Psoas muscle (tissue), 8 donors: Measurements from ENCODE around the gene PLXNC1. TPM values are rescaled to one million over a fixed set of nuclear protein-coding genes. Genes with fewer than 3 reads are reported as not detected.

Experiments used
- ATAC-seq, 4 donors: fragments of 200-7000 bp; cut with Tn5 transposase; one replicate each; pipeline ENCODE4 v1.9.1; 2020; ENCODE audit warnings: moderate library complexity in 3 of 4, mild to moderate bottlenecking in 2 of 4
- DNase-seq, 2 donors: peaks; one replicate each; pipeline ENCODE4 v3.0.0-alpha.2; 2020
- H3K27ac ChIP-seq: fragments of 200-600 bp; one replicate; pipeline ENCODE4 v1.8.0; 2022
- H3K27me3 ChIP-seq, 3 donors: fragments of 200-600 bp in 1 of 3; one replicate each; pipeline versions ENCODE4 v1.6.1 to v1.8.0; 2013 to 2022; ENCODE audit warnings: low read length in 2 of 3, mild to moderate bottlenecking in 2 of 3, moderate library complexity in 1 of 3; ENCODE audit not compliant: insufficient read depth in 3 of 3
- H3K36me3 ChIP-seq, 2 donors: fragments of 200-600 bp in 1 of 2; one replicate each; pipeline versions ENCODE4 v1.6.1 to v1.8.0; 2013 to 2022; ENCODE audit warnings: low read depth in 1 of 2, mild to moderate bottlenecking in 1 of 2, moderate library complexity in 1 of 2; ENCODE audit not compliant: insufficient read depth in 1 of 2
- H3K4me1 ChIP-seq: fragments of 200-600 bp; one replicate; pipeline ENCODE4 v1.8.0; 2022
- H3K4me3 ChIP-seq: fragments of 200-600 bp; one replicate; pipeline ENCODE4 v1.8.0; 2022; ENCODE audit warnings: mild to moderate bottlenecking
- H3K9me3 ChIP-seq: fragments of 200-600 bp; one replicate; pipeline ENCODE4 v1.8.0; 2022
- WGBS, 3 donors: extraction: QIAGEN DNeasy Blood & Tissue Kit; methylation state at CpG; one replicate each; pipeline versions ENCODE4 v1.1.6 to v1.1.7; 2013; 5-methylcytosine and 5-hydroxymethylcytosine counted together
- intact Hi-C, 2 donors: fragments of 100-400 bp; cut with DNase I; formaldehyde crosslinking; loops; one replicate each; pipeline versions ENCODE4 v1.11.0 to v1.14.2; 2022
- polyA plus RNA-seq, 3 donors: library from polyadenylated mRNA; stranded (reverse); fragments of 200-250 nt; gene quantifications; one replicate each; pipeline ENCODE4 v1.2.3, GENCODE V29; 2013
- total RNA-seq, 4 donors: library from RNA; stranded (reverse); fragmentation: NEBNext Ultra II Directional in 2 of 4; extraction: Animal tissue kit (Norgen Biotek cat#: 25700) in 2 of 4; gene quantifications; one replicate each; pipeline versions ENCODE4 v1.2.1 to v1.2.4, GENCODE V29; 2021 to 2023
- TF ChIP-seq, protein P1 (sequence below): fragments of 200-600 bp; IDR thresholded peaks from one replicate; pipeline ENCODE4 v1.8.0; 2022; ENCODE audit warnings: antibody characterized with exemption
- donor health status: healthy with polysubstance abuse.
- donor health status: DM: no; HTN: no; CAD: no; lungs with moderate emphysema.
- donor health status: Bipolar disorder and iron deficiency.
- donor health status: healthy.
- donor health status: DM: yes; HTN: yes; CAD: no.
- donor health status: DM: no; HTN: no; CAD: no.
- donor health status: DM: no; HTN: no; CAD: no.
- donor health status: DM: yes; HTN: yes; CAD: no.

Gene PLXNC1
- total and polyA plus RNA-seq, 7 donors, result 0.18 to 4.0 (median 0.52) TPM

DNA sequence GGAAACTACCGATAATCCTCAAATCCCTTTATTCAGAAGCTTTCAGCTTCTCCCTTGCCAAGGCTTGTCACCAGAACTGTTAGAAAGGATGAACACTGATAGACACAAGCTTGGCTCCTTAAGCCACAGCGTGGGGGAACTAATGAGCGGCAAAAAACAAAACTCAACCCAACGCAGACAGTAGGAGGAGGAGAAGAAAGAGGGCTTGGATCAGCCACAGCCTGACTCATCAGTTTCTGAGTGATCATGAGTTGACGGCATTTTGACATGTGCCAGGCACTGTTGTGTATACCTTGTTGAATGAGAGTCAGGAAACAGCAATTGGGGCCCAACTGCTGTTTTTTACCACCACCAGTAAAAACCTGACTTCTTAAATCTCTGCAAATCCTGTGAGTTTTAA, 23.7 kb downstream of the PLXNC1 start:
- no peak overlapping the region for H3K27ac ChIP-seq
- H3K4me1 ChIP-seq, result no peaks in the 10 kb centered on the region
- DNase-seq (no peak), ATAC-seq (no peak)
- TF ChIP-seq, protein P1, sequence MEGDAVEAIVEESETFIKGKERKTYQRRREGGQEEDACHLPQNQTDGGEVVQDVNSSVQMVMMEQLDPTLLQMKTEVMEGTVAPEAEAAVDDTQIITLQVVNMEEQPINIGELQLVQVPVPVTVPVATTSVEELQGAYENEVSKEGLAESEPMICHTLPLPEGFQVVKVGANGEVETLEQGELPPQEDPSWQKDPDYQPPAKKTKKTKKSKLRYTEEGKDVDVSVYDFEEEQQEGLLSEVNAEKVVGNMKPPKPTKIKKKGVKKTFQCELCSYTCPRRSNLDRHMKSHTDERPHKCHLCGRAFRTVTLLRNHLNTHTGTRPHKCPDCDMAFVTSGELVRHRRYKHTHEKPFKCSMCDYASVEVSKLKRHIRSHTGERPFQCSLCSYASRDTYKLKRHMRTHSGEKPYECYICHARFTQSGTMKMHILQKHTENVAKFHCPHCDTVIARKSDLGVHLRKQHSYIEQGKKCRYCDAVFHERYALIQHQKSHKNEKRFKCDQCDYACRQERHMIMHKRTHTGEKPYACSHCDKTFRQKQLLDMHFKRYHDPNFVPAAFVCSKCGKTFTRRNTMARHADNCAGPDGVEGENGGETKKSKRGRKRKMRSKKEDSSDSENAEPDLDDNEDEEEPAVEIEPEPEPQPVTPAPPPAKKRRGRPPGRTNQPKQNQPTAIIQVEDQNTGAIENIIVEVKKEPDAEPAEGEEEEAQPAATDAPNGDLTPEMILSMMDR, result no peak
- no peak overlapping the region for H3K4me3 ChIP-seq
- H3K9me3 ChIP-seq, result no peaks in the 10 kb centered on the region
- intact Hi-C loops, result no loop called here
- WGBS, 3 donors, result 71 to 80% (median 72%) methylated on average over 5 of the region's 5 CpGs
- no peaks in the 10 kb centered on the region for H3K36me3 ChIP-seq
- H3K27me3 ChIP-seq, result no peaks in the 10 kb centered on the region

DNA sequence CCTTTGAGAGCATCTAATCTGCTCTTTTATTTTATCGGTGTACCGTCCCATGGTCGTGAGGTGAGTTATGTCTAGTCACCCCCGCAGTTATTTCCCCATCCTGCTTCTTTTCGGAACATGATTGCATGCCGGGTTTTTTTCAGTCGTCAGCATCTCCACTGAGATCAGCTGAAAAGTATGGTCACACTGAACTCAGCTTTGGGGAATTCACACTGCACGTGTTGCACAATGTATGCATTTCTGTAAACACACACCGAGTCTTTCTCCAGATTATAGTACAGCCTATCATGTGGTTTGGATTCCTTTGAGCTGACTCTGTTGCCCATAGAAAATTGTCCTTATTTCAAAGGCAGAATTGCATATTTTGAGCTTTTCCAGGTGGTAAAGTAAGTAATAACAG, 24.6 kb downstream of the PLXNC1 start:
- Histone ChIP-seq H3K4me1 (no peaks in the 10 kb centered on the region), H3K4me3 (no peak overlapping the region)
- ATAC-seq, result peak in 1 of 4 donors; percentile 22

DNA sequence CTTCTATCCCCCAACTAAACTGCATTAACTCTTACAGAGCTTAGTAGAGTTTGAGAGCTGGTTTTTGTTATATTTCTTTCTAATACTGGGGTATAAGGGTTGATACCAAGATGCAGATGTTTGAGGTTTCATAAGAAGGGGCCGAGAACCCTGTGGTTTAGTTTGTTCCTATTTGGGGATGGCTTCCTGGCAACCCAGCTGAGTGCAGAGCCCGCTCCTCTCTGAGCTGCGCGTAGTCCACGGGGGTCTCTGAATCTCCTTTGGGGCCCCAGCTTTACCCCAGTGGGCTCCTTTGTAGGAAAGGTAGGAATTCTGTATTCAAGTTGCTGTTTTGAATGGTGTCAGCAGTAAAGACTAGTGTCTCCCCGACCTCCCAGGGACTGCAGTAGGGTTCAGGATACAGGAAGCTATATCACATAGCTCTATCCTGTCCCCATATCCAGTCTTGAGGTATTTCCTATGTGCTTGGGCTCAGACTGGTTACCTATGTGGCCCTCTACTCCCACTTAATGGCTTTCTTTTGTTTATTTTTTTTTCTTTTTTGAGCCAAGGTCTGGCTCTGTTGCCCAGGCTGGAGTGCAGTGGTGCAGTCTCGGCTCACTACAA, 25.4 kb downstream of the PLXNC1 start:
- H3K4me1 ChIP-seq, result no peaks in the 10 kb centered on the region
- no peaks in the 10 kb centered on the region for H3K36me3 ChIP-seq
- no peaks in the 10 kb centered on the region for H3K27me3 ChIP-seq
- H3K27ac ChIP-seq, result no peak overlapping the region
- H3K4me3 ChIP-seq, result no peak overlapping the region
- H3K9me3 ChIP-seq, result peaks cover 7% of the 10 kb centered on the region
- DNase-seq (no peak), ATAC-seq (no peak)
- TF ChIP-seq, protein P1, result no peak
- 70 to 84% (median 83%) methylated on average over 7 of the region's 7 CpGs for WGBS, 3 donors
- intact Hi-C loops, result no loop called here

More for the DNA sequence above, 24.6 kb downstream of the PLXNC1 start:
- H3K9me3 ChIP-seq, result peaks cover under 1% of the 10 kb centered on the region
- no peaks in the 10 kb centered on the region for H3K36me3 ChIP-seq
- no peaks in the 10 kb centered on the region for H3K27me3 ChIP-seq
- no peak for DNase-seq
- TF ChIP-seq, protein P1, result no peak
- WGBS, 3 donors, result 48 to 55% (median 48%) methylated on average over 9 of the region's 9 CpGs
- no peak overlapping the region for H3K27ac ChIP-seq
- intact Hi-C loops, result no loop called here

DNA sequence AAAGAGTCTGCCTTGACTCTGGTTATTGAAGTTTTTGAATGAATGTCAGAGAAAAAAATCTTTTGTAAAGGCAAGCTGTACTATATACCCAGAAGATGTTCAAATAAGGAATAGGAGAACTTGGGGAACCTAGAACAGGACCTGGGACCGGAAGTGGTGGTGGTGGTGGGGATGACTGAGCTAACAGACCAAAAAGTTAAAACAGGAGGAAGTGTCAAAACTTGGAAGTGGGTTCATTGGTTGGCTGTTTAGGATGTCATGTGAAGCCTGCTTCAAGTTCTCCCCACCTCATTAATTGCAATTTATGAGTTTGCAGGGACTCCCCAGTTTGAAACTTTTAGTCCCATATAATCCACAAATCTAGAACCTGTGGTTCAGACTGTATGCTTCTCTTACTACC, 26.2 kb downstream of the PLXNC1 start:
- DNase-seq (no peak), ATAC-seq (no peak)
- TF ChIP-seq, protein P1, result no peak
- no peaks in the 10 kb centered on the region for H3K27me3 ChIP-seq
- intact Hi-C loops, result no loop called here
- WGBS, 3 donors, result 81 to 88% (median 81%) methylated on average over 1 of the region's 1 CpG
- H3K27ac ChIP-seq, result no peak overlapping the region
- no peak overlapping the region for H3K4me3 ChIP-seq
- H3K9me3 ChIP-seq, result peaks cover 7% of the 10 kb centered on the region
- no peaks in the 10 kb centered on the region for H3K36me3 ChIP-seq
- no peaks in the 10 kb centered on the region for H3K4me1 ChIP-seq
